HepG2 (cell line): Measurements from ENCODE around the gene CTNNBL1. TPM values are rescaled to one million over a fixed set of nuclear protein-coding genes. Genes with fewer than 3 reads are reported as not detected.

Source experiments
- ATAC-seq: fragments of 200-7000 bp; cut with Tn5 transposase; 3 replicates; pipeline ENCODE4 v1.9.1; 2020; ENCODE audit warnings: mild to moderate bottlenecking, moderate library complexity
- BruUV-seq: library from RNA; stranded (reverse); fragments of 400-500 nt; replicated peaks from 2 replicates; lab custom pipeline; 2021; lab: Mats Ljungman, UMichigan
- CTCF ChIA-PET: fragments of 300-600 bp; formaldehyde crosslinking; extraction: SDS; loops from one replicate; lab custom pipeline; 2021; ENCODE audit warnings: low total read pairs, inconsistent platforms, low intra/inter-chr PET ratio; lab: Yijun Ruan, JAX
- POLR2A ChIA-PET: fragments of 350-600 bp; sonication (Branson Sonifier 250); formaldehyde crosslinking; loops from one replicate; lab custom pipeline; 2020; ENCODE audit warnings: antibody characterized with exemption, inconsistent platforms; lab: Yijun Ruan, JAX
- DNase-seq: peaks from one replicate; pipeline ENCODE4 v3.0.0-alpha.2; 2015; ENCODE audit warnings: low spot score
- FAIRE-seq: peaks from 3 replicates; lab custom pipeline; 2011; peaks lifted over from hg19 to GRCh38; lab: Jason Lieb, UNC
- H2AFZ ChIP-seq: one replicate; pipeline ENCODE4 v1.6.1; 2011; ENCODE audit warnings: low read length, inconsistent platforms
- H3K27ac ChIP-seq: fragments of 300-600 bp; 3 replicates; pipeline ENCODE4 v1.8.0; 2011; ENCODE audit warnings: mixed run types, mild to moderate bottlenecking, mixed read lengths, low read length, inconsistent platforms; ENCODE audit not compliant: insufficient read depth; ENCODE audit errors: extremely low read length
- H3K27me3 ChIP-seq, 2 experiments: fragments of 200-600 bp in 1 of 2; 2 replicates in 1 of 2; 3 replicates in 1 of 2; pipeline versions ENCODE4 v1.6.0 to v1.8.0; 2011; ENCODE audit warnings: low read length in 2 of 2, mild to moderate bottlenecking in 2 of 2, moderate library complexity in 2 of 2, inconsistent platforms in 1 of 2; ENCODE audit not compliant: insufficient read depth in 2 of 2, control insufficient read depth in 1 of 2
- H3K36me3 ChIP-seq, 2 experiments: fragments of 200-600 bp in 1 of 2; replicated peaks in 1 of 2; 2 replicates in 1 of 2; 3 replicates in 1 of 2; pipeline versions ENCODE4 v1.5.1 to v1.8.0; 2011; ENCODE audit warnings: low read length in 2 of 2, inconsistent platforms in 1 of 2; ENCODE audit not compliant: insufficient read depth in 2 of 2, control insufficient read depth in 1 of 2
- H3K4me1 ChIP-seq: 2 replicates; pipeline ENCODE4 v1.5.1; 2012; ENCODE audit warnings: low read length, inconsistent platforms; ENCODE audit not compliant: insufficient read depth
- H3K4me2 ChIP-seq: 2 replicates; pipeline ENCODE4 v1.6.0; 2011; ENCODE audit warnings: low read depth, low read length, inconsistent platforms
- H3K4me3 ChIP-seq, 3 experiments: fragments of 200-600 bp in 1 of 3; sonication (generic), shearing (Covaris generic) in 1 of 3; replicated peaks in 1 of 3; 2 replicates each; pipeline ENCODE4 v1.5.1; 2011 to 2016; ENCODE audit warnings: low read length in 3 of 3, inconsistent platforms in 2 of 3, low read depth in 2 of 3, mild to moderate bottlenecking in 2 of 3, control low read depth in 1 of 3, mixed read lengths in 1 of 3; ENCODE audit not compliant: insufficient read depth in 1 of 3
- H3K79me2 ChIP-seq: one replicate; pipeline ENCODE4 v1.6.1; 2011; ENCODE audit warnings: low read length, inconsistent platforms; ENCODE audit not compliant: insufficient read depth
- H3K9ac ChIP-seq: 2 replicates; pipeline ENCODE4 v1.6.0; 2011; ENCODE audit warnings: mild to moderate bottlenecking, low read depth, low read length, inconsistent platforms; ENCODE audit not compliant: insufficient read depth
- H3K9me3 ChIP-seq: 2 replicates; pipeline ENCODE4 v1.5.1; 2012; ENCODE audit warnings: mild to moderate bottlenecking, low read length
- H4K20me1 ChIP-seq: 2 replicates; pipeline ENCODE4 v1.6.0; 2011; ENCODE audit warnings: inconsistent platforms, mild to moderate bottlenecking, low read length, moderate library complexity; ENCODE audit not compliant: insufficient read depth
- ARNTL ChIP-seq: sonication (generic); formaldehyde crosslinking; IDR thresholded peaks from 2 replicates; pipeline ENCODE4 v1.4.0; 2020; ENCODE audit warnings: mild to moderate bottlenecking, missing genetic modification reagents
- ATF6 ChIP-seq: sonication (generic); formaldehyde crosslinking; conservative IDR thresholded peaks from 2 replicates; pipeline ENCODE4 v1.4.0; 2020; ENCODE audit warnings: missing genetic modification reagents
- GABPB1 ChIP-seq: IDR thresholded peaks from 2 replicates; pipeline ENCODE4 v1.6.1; 2016; ENCODE audit warnings: mild to moderate bottlenecking, missing genetic modification reagents, moderate library complexity, missing compliant biosample characterization
- PCBP2 ChIP-seq: fragments of 200-400 bp; formaldehyde crosslinking; optimal IDR thresholded peaks from 2 replicates; pipeline ENCODE3; 2018; ENCODE audit warnings: low read length, low read depth; ENCODE audit not compliant: poor library complexity, severe bottlenecking
- PLSCR1 ChIP-seq: sonication (generic); formaldehyde crosslinking; IDR thresholded peaks from 2 replicates; pipeline ENCODE4 v1.5.0; 2020; ENCODE audit warnings: missing genetic modification reagents, mild to moderate bottlenecking, borderline replicate concordance
- REST ChIP-seq, 2 experiments: IDR thresholded peaks; 2 replicates each; pipeline ENCODE4 v1.6.1; 2011 to 2012; ENCODE audit warnings: low read length in 2 of 2, borderline replicate concordance in 1 of 2, low read depth in 1 of 2, mild to moderate bottlenecking in 1 of 2, moderate library complexity in 1 of 2
- RFXANK ChIP-seq: IDR thresholded peaks from 2 replicates; pipeline ENCODE4 v1.6.1; 2016
- SIN3A ChIP-seq: IDR thresholded peaks from 2 replicates; pipeline ENCODE4 v1.6.1; 2011; ENCODE audit warnings: low read depth, mild to moderate bottlenecking, control low read depth, low read length, borderline replicate concordance
- SKIL ChIP-seq: sonication (generic); formaldehyde crosslinking; IDR thresholded peaks from 2 replicates; pipeline ENCODE4 v1.8.0; 2022; ENCODE audit warnings: missing genetic modification reagents, mild to moderate bottlenecking, moderate library complexity, borderline replicate concordance
- TBX2 ChIP-seq: sonication (generic); formaldehyde crosslinking; IDR thresholded peaks from 2 replicates; pipeline ENCODE4 v1.5.0; 2020; ENCODE audit warnings: missing genetic modification reagents, mild to moderate bottlenecking, borderline replicate concordance
- ZFP41 ChIP-seq: sonication (generic); formaldehyde crosslinking; IDR thresholded peaks from 2 replicates; pipeline ENCODE4 v1.4.0; 2020; ENCODE audit warnings: mild to moderate bottlenecking, missing genetic modification reagents, borderline replicate concordance
- ZNF597 ChIP-seq: sonication (generic); formaldehyde crosslinking; IDR thresholded peaks from 2 replicates; pipeline ENCODE4 v1.5.0; 2020; ENCODE audit warnings: missing genetic modification reagents
- ZNF83 ChIP-seq: sonication (generic); formaldehyde crosslinking; IDR thresholded peaks from 2 replicates; pipeline ENCODE4 v1.4.0; 2020; ENCODE audit warnings: missing genetic modification reagents, mild to moderate bottlenecking, borderline replicate concordance
- WGBS: methylation state at CpG from one replicate; pipeline ENCODE4 v1.1.6; 2017; ENCODE audit warnings: low lambda C conversion rate; 5-methylcytosine and 5-hydroxymethylcytosine counted together
- in situ Hi-C: cut with HindIII; loops from 2 replicates; pipeline ENCODE4 v1.10.0; 2017; ENCODE audit warnings: low pct_unique_long_range_greater_than_20kb; ENCODE audit not compliant: extremely low pct_ligation_motif_present
- intact Hi-C: fragments of 100-400 bp; cut with micrococcal nuclease; formaldehyde crosslinking; loops from one replicate; pipeline ENCODE4 v1.10.0; 2022; ENCODE audit not compliant: unreplicated experiment
- polyA plus RNA-seq, 8 experiments: library from polyadenylated mRNA; depleted of rRNA in 3 of 8; stranded (reverse) in 7 of 8; unstranded in 1 of 8; fragments of >200 nt; fragmentation: Illumina TruSeq in 4 of 8; extraction: Trizol in 4 of 8; gene quantifications; 2 replicates each; pipeline versions ENCODE4 v1.2.1 to v1.2.3, GENCODE V29; 2011 to 2016; ENCODE audit warnings: low read depth in 4 of 8, missing spikeins in 1 of 8, mixed read lengths in 1 of 8; ENCODE audit not compliant: insufficient read depth in 1 of 8
- total RNA-seq, 5 experiments: library from RNA; depleted of rRNA; stranded (reverse); fragments of >200 nt; fragmentation: Illumina TruSeq; extraction: Trizol; gene quantifications; 2 replicates each; pipeline ENCODE4 v1.2.3, GENCODE V29; 2016; ENCODE audit warnings: low read depth in 1 of 5

The CTNNBL1 gene
- total and polyA plus RNA-seq, 2 of the 13 experiments (the other 11 are each of a cell fraction or from before 2014, with no cell fraction given) = 49.3 to 94.6 TPM

- TF ChIP-seq SKIL (0 out of 2 replicates have a peak, but pooled peaks have one; percentile 17), REST (IDR thresholded peaks at IDR 0.05; ENCODE audit: borderline replicate concordance in 1 of 2, low read depth in 1 of 2, low read length in 2 of 2) (no peak), ARNTL (CRISPR knock-in tag) (no peak), ZFP41 (CRISPR knock-in tag) (no peak)
- TF ChIP-seq, all 625 proteins: peak for 2
Observed at GRCh38 chr20:37870294-37870693, 176.5 kb downstream of the CTNNBL1 start (continued).

- no peaks in the 10 kb centered on the region for H3K9me3 ChIP-seq
- ATAC-seq (no peak), DNase-seq (no peak), FAIRE-seq (no peak)
- no peak overlapping the region for H3K27ac ChIP-seq
- no peaks in the 10 kb centered on the region for H3K4me1 ChIP-seq
- ChIA-PET CTCF (no interaction called here), POLR2A (no interaction called here)
- intact Hi-C loops = no loop called here
- 95% methylated on average over 13 of the region's 13 CpGs for WGBS
- no peak overlapping the region for H3K4me3 ChIP-seq
- H4K20me1 ChIP-seq = no peaks in the 10 kb centered on the region
- in situ Hi-C loops = no loop called here
- peaks cover 18 to 48% of the 10 kb centered on the region in 2 experiments for H3K36me3 ChIP-seq
- H3K79me2 ChIP-seq = no peaks in the 10 kb centered on the region
- H3K9ac ChIP-seq = no peak overlapping the region
- H3K27me3 ChIP-seq = no peaks in the 10 kb centered on the region
- H3K4me2 ChIP-seq = no peak overlapping the region
- no TSS peak for BruUV-seq
- H2AFZ ChIP-seq = no peak overlapping the region
- no peak for TF ChIP-seq ATF6 (CRISPR knock-in tag)
- TF ChIP-seq ZNF83 (CRISPR knock-in tag) = no peak
- TF ChIP-seq PLSCR1 (CRISPR knock-in tag) = no peak
- TF ChIP-seq TBX2 (CRISPR knock-in tag) = no peak
- no peak for TF ChIP-seq ZNF597 (CRISPR knock-in tag)
- no peak for TF ChIP-seq PCBP2
- TF ChIP-seq RFXANK = no peak
- no peak for TF ChIP-seq SIN3A
- no peak for TF ChIP-seq GABPB1 (CRISPR knock-in tag)
Observed at GRCh38 chr20:37871751-37872150, 177.9 kb downstream of the CTNNBL1 start.
